Measurements from ENCODE around the gene VAT1L.

DNA sequence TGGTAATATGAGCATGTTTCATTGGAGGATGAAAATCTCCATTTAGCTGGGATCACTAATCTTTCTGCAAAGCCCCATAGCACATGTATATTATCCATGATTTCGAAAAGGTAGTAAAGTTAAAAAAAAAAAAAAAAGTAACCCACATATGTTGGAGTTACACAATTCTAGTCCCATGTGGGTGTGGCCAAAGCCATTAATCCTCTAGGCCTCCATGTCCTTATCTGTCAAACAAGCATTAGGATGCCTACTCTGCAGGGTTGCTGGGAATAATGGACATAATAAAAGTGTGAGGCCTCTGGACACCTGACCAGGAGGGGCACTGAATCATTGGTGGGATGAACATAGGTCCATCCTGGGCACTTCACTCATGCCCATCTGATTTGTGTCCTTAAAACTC is 29.2 kb upstream of the VAT1L start:
- TF ChIP-seq, protein P1, sequence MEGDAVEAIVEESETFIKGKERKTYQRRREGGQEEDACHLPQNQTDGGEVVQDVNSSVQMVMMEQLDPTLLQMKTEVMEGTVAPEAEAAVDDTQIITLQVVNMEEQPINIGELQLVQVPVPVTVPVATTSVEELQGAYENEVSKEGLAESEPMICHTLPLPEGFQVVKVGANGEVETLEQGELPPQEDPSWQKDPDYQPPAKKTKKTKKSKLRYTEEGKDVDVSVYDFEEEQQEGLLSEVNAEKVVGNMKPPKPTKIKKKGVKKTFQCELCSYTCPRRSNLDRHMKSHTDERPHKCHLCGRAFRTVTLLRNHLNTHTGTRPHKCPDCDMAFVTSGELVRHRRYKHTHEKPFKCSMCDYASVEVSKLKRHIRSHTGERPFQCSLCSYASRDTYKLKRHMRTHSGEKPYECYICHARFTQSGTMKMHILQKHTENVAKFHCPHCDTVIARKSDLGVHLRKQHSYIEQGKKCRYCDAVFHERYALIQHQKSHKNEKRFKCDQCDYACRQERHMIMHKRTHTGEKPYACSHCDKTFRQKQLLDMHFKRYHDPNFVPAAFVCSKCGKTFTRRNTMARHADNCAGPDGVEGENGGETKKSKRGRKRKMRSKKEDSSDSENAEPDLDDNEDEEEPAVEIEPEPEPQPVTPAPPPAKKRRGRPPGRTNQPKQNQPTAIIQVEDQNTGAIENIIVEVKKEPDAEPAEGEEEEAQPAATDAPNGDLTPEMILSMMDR (IDR thresholded peaks at IDR 0.05; ENCODE audit: low read depth, low read length, poor library complexity, severe bottlenecking): no peak
- TF ChIP-seq EZH2phosphoT487 (IDR thresholded peaks at IDR 0.05; ENCODE audit: borderline replicate concordance, low read length): no peak
